Stimulated activated CD4-positive, alpha-beta T cell treated with anti-CD3 and anti-CD28 coated beads, Interleukin-1b, Interleukin-23, amount 100 ng/mL, for 4 hours (primary cell): ENCODE measurements around the gene NLRP14.

Experiments
- DNase-seq, 2 donors: peaks; one replicate each; pipeline ENCODE4 v3.0.0-alpha.2; 2020; ENCODE audit warnings: low read depth in 2 of 2

NLRP14 gene

GRCh38 chr11:7050191-7050590 is 29.9 kb downstream of the NLRP14 start:
- no peak for DNase-seq

GRCh38 chr11:7056828-7057513 is 36.7 kb downstream of the NLRP14 start:
- no peak for DNase-seq

- no peak for DNase-seq
Measured at GRCh38 chr11:7057641-7058040, 37.4 kb downstream of the NLRP14 start.

- DNase-seq = no peak
Measured at GRCh38 chr11:7060868-7061267, 40.6 kb downstream of the NLRP14 start.

GRCh38 chr11:7062534-7062933 is 42.3 kb downstream of the NLRP14 start:
- DNase-seq = no peak

GRCh38 chr11:7072401-7073028 is 52.2 kb downstream of the NLRP14 start:
- DNase-seq = no peak

- DNase-seq = no peak
Measured at GRCh38 chr11:7077101-7077500, 56.8 kb downstream of the NLRP14 start.

- DNase-seq = no peak
Measured at GRCh38 chr11:7079545-7080135, 59.4 kb downstream of the NLRP14 start.

- no peak for DNase-seq
Measured at GRCh38 chr11:7080900-7081299, 60.6 kb downstream of the NLRP14 start.

GRCh38 chr11:7081441-7081840 is 61.2 kb downstream of the NLRP14 start:
- no peak for DNase-seq

- no peak for DNase-seq
Measured at GRCh38 chr11:7088921-7089320, 68.6 kb downstream of the NLRP14 start, which contains the start of gene RBMXL2. Gene RBMXL2, plus strand, starts transcription at chr11:7088998. Its CDS starts 123 bp downstream, at chr11:7089121.

GRCh38 chr11:7089328-7090251 is 69.3 kb downstream of the NLRP14 start:
- DNase-seq = no peak

- no peak for DNase-seq
Measured at GRCh38 chr11:7098235-7098832, 78.1 kb downstream of the NLRP14 start.

- DNase-seq = no peak
Measured at GRCh38 chr11:7115780-7116179, 95.5 kb downstream of the NLRP14 start.

- no peak for DNase-seq
Measured at GRCh38 chr11:7116370-7116769, 96.1 kb downstream of the NLRP14 start.
